Kidney tubule cell (primary cell): ENCODE measurements around the gene CNTNAP2.
"Not testable (repeated sequence)": the region's sequence is repeated elsewhere in the genome, so short reads cannot be mapped to it uniquely, and the experiment has no call there.

Experiments used
- DNase-seq: peaks from one replicate; pipeline ENCODE4 v3.0.0-alpha.2; 2018; ENCODE audit warnings: low spot score

Gene CNTNAP2

GRCh38 chr7:146150153-146150552 is 33.6 kb downstream of the CNTNAP2 start:
- no peak for DNase-seq

- no peak for DNase-seq
Observed at GRCh38 chr7:146172112-146172511, 55.5 kb downstream of the CNTNAP2 start.

DNA sequence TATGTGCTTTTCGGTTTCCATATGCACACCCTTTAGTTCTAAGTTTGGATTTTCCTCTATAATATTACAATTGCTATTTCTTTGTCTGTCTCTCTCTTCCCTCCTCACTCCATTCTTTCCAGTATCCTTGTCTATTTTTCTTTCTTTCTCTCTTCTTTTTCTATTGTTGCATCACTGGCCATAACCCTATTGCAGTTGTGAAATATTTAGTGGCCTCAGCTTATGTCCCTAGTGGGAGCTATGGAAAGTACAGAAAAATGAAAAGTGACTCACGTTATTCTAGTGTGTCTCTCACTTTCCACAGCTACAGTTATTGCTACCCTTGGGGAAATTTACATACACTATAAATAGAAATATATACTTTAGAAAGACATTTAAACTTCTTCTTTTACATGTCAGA is 59.1 kb downstream of the CNTNAP2 start:
- no peak for DNase-seq

GRCh38 chr7:146176860-146177259 is 60.3 kb downstream of the CNTNAP2 start:
- DNase-seq: no peak

- no peak for DNase-seq
Observed at GRCh38 chr7:146177301-146177700, 60.7 kb downstream of the CNTNAP2 start.

DNA sequence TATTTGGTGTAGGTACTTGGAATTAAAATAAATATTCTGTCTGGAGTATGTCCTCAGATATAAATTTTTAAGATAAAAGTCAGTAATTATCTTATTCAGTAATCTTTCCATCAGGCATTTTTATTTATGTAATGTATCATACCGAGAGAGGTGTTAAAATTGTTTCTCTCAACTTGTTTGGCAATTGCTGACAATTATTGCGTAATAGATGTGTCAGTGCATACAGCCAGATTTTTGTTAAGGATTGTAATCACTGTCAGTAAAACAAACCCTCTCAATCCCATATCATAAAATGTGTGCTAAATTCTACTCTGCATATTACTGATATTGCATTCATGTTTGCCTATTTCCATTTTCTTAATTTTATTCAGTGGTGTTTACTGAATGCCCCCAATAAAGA is 69.2 kb downstream of the CNTNAP2 start:
- DNase-seq: no peak

GRCh38 chr7:146191428-146191827 is 74.8 kb downstream of the CNTNAP2 start:
- DNase-seq: not testable (repeated sequence)

DNA sequence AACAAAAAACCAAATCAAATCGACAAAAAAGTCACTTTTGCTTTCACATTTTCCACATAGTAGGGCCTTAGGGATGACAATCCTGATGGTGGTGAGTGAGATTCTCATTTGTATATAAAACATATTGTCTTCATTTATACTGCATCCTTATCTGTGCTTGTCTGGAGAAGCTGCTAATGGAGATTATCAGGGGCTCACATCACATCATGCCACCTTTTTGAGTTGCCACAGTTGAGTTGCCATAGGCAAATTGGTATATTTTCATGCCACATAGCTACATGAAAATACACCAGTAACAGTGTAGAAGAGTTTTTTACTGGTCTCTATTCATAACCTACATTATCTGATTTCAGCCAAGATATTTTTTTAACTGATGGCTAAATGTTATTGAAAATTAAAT is 85.3 kb downstream of the CNTNAP2 start:
- no peak for DNase-seq

DNA sequence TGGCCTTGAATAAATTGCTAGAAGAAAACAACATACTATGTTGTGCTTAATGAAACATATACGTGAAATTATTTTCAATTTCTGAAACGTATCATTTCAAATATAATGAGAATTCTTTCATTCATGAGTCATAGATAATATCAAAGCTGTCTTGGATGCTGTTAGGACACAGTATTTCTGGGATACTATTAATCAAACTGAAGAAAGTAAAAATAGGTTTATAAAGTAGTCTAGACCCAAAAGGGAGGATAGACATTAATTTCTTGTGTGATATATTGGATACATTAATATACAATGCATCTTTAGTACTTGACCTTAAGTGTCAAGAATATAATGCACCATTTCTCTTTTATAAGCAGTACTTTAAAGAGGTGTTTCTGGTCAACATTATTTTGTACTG is 89.7 kb downstream of the CNTNAP2 start:
- DNase-seq: no peak

- DNase-seq: no peak
Observed at GRCh38 chr7:146208492-146208891, 91.9 kb downstream of the CNTNAP2 start.

DNA sequence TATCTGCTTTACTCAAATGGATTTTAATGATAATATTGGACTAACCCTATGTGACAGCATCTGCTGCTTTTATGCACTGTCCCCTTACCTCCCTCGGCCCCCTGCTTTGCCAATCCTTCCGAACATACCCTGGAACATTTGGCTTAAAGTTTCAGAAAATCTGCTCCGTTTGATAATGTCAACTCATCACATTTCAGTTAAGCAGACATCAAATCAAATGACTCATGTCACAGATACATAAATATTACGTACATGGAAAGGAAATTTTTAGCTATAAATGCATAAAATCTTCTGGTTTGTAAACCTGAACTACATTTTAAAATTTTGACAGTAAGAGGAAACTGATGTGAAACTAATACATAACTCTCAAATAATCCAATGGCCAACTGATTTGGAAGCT is 98.2 kb downstream of the CNTNAP2 start:
- no peak for DNase-seq

GRCh38 chr7:146216396-146217041 is 99.9 kb downstream of the CNTNAP2 start:
- no peak for DNase-seq

DNA sequence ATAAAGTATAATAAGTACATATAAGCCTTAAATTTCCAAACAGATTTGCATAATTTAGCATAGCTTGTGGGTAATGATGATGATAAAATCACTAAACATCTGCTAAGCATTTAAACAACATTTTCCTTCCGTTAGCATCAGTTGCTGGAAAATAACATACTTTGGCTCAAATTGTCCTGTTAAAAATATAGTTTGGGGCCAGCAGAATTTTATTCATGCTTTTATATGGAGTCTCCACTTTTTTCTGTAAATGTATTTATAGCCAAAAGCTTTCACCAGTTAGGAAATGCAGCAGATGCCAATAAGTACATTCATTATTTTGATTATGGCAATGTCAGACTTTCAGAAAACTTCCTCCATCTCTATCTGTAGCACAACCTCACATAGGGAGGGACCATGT is 107.2 kb downstream of the CNTNAP2 start:
- no peak for DNase-seq

DNA sequence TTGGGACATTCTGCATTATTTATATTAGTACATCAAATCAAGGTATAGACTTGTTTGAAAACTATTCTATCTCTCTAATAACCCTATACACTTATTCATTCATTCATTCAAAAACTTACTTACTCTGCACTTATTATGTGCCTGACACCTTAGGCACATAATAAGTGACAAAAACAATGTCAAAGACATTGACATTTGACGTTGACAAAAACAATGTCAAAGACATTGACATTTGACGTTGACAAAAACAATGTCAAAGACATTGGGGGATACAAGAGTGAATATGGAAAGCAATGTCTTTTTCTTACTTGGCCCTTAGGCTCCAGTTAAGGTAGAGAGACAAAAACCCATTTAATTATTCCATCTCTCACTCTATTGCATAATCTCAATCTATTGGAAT is 116.0 kb downstream of the CNTNAP2 start:
- DNase-seq: no peak

GRCh38 chr7:146235195-146235594 is 118.6 kb downstream of the CNTNAP2 start:
- no peak for DNase-seq

- no peak for DNase-seq
Observed at GRCh38 chr7:146242661-146243060, 126.1 kb downstream of the CNTNAP2 start.

GRCh38 chr7:146247991-146248390 is 131.4 kb downstream of the CNTNAP2 start:
- not testable (repeated sequence) for DNase-seq

DNA sequence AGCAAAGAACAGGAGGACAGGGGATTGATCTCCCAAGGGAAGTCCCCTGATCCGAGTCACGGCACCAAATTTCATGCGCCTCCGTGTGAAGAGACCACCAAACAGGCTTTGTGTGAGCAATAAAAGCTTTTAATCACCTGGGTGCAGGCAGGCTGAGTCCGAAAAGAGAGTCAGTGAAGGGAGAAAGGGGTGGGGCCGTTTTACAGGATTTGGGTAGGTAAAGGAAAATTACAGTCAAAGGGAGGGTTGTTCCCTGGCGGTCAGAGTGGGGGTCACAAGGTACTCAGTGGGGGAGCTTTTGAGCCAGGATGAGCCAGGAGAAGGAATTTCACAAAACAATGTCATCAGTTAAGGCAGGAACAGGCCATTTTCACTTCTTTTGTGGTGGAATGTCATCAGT is 132.1 kb downstream of the CNTNAP2 start:
- DNase-seq: not testable (repeated sequence)

DNA sequence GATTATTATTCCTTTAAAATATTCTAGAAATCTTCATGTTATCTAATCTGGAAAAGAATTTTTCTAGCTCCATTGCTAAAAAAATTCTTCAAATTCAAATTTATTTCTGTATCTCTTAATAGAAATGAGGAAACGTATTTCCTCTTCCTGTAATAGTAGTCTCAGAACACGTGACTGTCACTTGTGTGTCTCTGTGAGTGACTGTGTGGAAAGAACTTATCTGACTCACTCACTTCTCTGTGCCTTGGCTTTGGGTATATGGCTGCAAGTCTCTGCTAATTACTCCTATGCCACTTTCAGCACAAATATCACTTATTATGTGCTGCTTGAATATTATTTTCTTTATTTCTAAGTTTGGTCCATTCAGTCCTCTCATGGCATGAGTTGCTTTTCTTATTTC is 132.7 kb downstream of the CNTNAP2 start:
- no peak for DNase-seq

GRCh38 chr7:146255609-146256008 is 139.0 kb downstream of the CNTNAP2 start:
- DNase-seq: no peak

- DNase-seq: no peak
Observed at GRCh38 chr7:146262527-146262926, 145.9 kb downstream of the CNTNAP2 start.

GRCh38 chr7:146276888-146277287 is 160.3 kb downstream of the CNTNAP2 start:
- no peak for DNase-seq

DNA sequence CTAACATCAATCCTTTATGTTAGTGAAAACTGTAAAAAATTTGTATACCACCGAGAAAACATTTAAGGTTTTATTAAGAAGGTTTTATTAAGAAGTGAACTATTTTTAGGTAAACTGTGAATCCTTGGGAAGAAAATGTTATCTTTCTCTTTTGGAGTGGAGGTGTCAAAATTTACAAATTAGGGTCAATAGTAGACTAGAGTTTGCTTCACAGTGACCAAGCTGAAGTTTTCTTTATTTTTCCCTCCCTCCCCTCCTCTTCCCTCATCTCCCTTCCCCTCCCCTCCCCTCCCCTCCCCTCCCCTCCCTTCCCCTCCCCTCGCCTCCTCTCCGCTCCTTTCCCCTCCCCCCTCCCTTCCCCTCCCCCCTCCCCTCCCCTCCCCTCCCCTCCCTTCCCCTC is 168.8 kb downstream of the CNTNAP2 start:
- DNase-seq: no peak

GRCh38 chr7:146290746-146291145 is 174.1 kb downstream of the CNTNAP2 start:
- no peak for DNase-seq

GRCh38 chr7:146291900-146292299 is 175.3 kb downstream of the CNTNAP2 start:
- DNase-seq: no peak
